ENCODE results near the gene AKR1E2.

GRCh38 chr10:4894335-4894734 is 68.3 kb downstream of the AKR1E2 start:
- TF ChIP-seq CTCF (conservative IDR thresholded peaks at IDR 0.05; ENCODE audit: low read length) (no peak), EZH2phosphoT487 (IDR thresholded peaks at IDR 0.05; ENCODE audit: borderline replicate concordance) (no peak)
